ENCODE results near the gene DAND5.

DAND5 gene

GRCh38 chr19:13014101-13014920 lies 44.9 kb downstream of the DAND5 start:
- TF ChIP-seq, protein P1, sequence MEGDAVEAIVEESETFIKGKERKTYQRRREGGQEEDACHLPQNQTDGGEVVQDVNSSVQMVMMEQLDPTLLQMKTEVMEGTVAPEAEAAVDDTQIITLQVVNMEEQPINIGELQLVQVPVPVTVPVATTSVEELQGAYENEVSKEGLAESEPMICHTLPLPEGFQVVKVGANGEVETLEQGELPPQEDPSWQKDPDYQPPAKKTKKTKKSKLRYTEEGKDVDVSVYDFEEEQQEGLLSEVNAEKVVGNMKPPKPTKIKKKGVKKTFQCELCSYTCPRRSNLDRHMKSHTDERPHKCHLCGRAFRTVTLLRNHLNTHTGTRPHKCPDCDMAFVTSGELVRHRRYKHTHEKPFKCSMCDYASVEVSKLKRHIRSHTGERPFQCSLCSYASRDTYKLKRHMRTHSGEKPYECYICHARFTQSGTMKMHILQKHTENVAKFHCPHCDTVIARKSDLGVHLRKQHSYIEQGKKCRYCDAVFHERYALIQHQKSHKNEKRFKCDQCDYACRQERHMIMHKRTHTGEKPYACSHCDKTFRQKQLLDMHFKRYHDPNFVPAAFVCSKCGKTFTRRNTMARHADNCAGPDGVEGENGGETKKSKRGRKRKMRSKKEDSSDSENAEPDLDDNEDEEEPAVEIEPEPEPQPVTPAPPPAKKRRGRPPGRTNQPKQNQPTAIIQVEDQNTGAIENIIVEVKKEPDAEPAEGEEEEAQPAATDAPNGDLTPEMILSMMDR (IDR thresholded peaks at IDR 0.05; ENCODE audit: insufficient read depth, low read depth, low read length, missing control alignments) = no peak
- no peak overlapping the region for H3K4me3 ChIP-seq (ENCODE audit: low read depth, low read length)
- DNase-seq (ENCODE audit: low read depth) = no peak

GRCh38 chr19:13014921-13015280 lies 45.5 kb downstream of the DAND5 start:
- TF ChIP-seq, protein P1 (IDR thresholded peaks at IDR 0.05; ENCODE audit: insufficient read depth, low read depth, low read length, missing control alignments) = no peak

GRCh38 chr19:13015361-13016223 lies 46.2 kb downstream of the DAND5 start:
- no peak overlapping the region for H3K4me3 ChIP-seq (ENCODE audit: low read depth, low read length)
- no peak for DNase-seq (ENCODE audit: low read depth)
- TF ChIP-seq, protein P1 (IDR thresholded peaks at IDR 0.05; ENCODE audit: insufficient read depth, low read depth, low read length, missing control alignments) = no peak

More at GRCh38 chr19:13014921-13015280, 45.5 kb downstream of the DAND5 start:
- no peak for DNase-seq (ENCODE audit: low read depth)
- H3K4me3 ChIP-seq (ENCODE audit: low read depth, low read length) = no peak overlapping the region

GRCh38 chr19:13016245-13016627 lies 46.9 kb downstream of the DAND5 start:
- no peak overlapping the region for H3K4me3 ChIP-seq (ENCODE audit: low read depth, low read length)
- TF ChIP-seq, protein P1 (IDR thresholded peaks at IDR 0.05; ENCODE audit: insufficient read depth, low read depth, low read length, missing control alignments) = no peak
- no peak for DNase-seq (ENCODE audit: low read depth)

DNA sequence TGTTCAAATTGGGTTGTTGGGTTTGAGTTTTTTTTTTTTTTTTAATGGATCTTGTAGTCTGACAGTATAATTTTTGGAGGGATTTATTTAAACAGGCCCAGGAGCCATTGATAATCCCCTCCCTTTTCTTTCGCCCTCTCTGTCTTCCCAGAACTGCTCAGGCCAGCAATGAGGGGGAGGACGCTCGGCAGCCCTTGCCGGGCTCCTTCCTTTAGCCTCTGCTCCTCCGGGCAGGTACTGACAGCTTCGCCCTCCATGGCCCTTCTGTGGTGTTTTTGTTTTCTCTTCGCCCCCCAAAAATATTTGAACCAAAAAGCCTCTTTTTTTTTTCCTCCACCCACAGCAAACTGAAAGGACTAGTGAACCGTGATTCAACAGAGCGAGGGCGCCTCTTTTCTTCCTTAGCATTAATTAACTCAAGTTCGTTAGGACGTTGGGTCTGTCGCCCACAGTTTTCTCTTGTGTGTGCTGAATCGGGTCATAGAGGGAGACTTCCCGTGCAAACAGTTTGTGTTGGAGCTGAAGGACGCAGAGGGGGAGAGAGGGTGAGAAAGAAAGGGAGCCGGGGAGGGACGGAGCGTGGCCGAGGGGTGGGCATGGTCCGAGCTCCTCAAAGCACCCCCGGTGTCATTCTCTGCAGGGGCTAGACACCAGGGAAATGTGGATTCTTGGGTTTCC lies 47.4 kb downstream of the DAND5 start:
- TF ChIP-seq, protein P1 (IDR thresholded peaks at IDR 0.05; ENCODE audit: insufficient read depth, low read depth, low read length, missing control alignments) = no peak
- H3K4me3 ChIP-seq (ENCODE audit: low read depth, low read length) = no peak overlapping the region
- DNase-seq (ENCODE audit: low read depth) = no peak

- DNase-seq (ENCODE audit: low read depth) = no peak
- TF ChIP-seq, protein P1 (IDR thresholded peaks at IDR 0.05; ENCODE audit: insufficient read depth, low read depth, low read length, missing control alignments) = no peak
- no peak overlapping the region for H3K4me3 ChIP-seq (ENCODE audit: low read depth, low read length)
Observed at GRCh38 chr19:13017306-13018034, 48.1 kb downstream of the DAND5 start.

Data from GM12865 (cell line).